NCI-H1105 (cell line): ENCODE results near the gene RETN.

Experiments used
- DNase-seq: peaks from one replicate; lab custom pipeline; 2025; lab: John Stamatoyannopoulos, UW

The RETN gene

DNA sequence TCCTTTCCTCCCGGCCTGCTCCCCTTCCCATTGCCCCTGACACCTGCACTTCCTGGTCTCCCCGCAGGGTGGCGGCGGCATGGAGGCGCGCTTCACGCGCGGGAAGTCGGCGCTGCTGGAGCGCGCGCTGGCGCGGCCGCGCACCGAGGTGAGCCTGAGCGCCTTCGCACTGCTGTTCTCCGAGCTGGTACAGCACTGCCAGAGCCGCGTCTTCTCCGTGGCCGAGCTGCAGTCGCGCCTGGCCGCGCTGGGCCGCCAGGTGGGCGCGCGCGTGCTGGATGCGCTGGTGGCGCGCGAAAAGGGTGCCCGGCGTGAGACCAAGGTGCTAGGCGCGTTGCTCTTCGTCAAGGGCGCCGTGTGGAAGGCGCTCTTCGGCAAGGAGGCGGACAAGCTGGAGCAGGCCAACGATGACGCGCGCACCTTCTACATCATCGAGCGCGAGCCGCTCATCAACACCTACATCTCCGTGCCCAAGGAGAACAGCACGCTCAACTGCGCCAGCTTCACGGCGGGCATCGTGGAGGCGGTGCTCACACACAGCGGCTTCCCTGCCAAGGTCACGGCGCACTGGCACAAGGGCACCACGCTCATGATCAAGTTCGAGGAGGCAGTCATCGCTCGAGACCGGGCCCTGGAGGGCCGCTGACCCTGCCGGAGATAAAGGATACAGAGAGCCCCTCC is 13.5 kb downstream of the RETN start:
- no peak for DNase-seq

DNA sequence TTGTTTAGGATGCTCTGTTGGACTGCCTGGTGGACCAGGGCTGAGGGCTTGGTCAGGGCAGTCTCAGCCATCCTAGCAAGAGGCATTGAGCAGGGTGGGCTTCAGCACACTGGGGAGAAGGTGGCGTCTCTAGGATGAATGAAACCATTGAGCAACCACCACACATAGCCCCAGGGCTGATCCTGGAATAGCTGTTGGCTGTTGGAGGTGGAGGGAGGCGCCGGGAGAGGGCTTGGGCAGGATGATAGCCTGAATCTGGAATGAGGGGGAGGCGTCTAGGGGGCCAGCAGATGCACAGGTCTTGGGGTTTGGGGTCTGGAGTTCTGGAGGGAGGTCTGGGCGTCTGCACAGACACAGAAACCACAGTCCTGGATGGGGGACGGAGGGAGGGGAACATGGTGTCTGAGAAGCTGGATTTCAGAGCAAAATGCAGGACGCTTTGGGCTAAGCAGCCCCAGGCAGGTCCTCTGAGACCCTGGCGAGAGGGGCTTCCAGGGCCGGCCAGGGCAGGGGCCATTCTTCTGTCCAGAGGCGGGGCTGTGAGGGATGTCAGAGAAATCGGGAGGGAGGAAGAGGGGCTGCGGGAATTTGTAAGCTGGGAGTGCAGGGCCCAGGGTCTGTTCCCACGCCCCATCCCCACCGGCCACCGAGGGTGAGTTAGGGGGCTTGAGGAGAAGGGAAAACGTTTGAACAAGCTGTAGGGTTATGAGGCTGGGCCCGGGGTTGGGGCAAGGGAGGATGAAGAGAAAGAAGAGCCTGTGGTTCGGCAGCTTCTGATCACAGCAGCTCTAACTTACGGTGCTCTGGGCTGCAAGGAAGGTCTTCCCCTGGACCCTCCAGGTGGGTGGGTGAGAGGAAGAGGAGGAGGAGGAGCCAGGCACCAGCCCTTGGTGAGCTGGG is 16.9 kb downstream of the RETN start:
- DNase-seq: no peak

DNA sequence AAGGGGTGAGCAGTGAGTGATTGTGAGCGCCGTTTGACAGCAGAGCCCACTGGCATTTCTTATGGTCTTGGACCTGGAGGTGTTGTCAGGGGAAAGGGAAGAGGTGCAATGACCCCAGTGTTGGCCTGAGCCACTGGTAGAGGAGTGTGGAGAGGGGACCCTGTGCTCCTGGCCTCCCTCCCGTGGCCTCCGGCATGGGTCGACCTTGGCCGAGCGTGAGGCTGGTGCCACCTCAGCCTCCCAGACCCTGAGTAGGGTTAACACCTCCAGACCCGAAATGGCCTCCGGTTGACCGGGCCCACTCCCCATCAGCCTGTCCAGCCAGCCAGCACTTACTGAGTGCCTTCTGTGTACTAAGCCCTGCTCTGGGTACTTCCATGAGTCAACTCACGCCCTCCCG is 18.3 kb downstream of the RETN start:
- DNase-seq: no peak

DNA sequence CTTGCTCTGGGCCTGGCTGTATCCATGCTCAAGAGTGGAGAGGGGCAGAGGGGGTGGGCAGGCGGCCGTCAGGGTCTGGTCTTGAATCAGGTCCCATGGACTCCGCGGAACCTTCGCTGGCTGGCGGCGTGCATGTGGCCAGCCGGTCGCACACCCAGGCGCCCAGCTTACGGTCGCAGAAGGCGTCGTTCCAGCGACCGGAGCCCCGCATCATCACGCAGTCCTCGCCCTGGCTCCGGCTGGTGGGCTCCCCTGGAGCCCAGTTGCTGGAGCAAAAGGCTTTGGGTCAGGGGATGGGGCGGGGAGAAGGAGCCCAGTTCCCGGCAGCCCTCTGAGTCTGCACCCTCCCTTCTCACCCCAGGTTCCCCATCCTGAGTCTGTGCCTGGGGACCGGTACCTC is 20.3 kb downstream of the RETN start:
- no peak for DNase-seq

DNA sequence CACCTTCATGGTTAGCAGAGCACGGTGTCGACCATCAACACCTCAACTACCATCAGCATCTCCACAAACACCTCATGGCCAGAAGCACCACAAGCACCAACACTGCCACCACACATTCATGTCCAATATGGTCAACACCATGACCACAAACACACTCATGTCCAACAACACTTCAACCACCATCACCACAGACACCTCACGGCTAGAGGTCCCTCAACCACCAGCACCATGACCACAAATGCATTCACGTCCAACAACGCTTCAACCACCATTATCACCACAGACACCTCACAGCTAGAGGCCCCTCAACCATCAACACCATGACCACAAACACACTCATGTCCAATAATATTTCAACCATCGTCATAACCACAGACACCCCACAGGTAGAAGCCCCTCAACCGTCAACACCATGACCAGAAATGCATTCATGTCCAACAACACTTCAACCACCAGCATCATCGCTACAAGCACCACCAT is 22.0 kb downstream of the RETN start:
- DNase-seq: no peak

DNA sequence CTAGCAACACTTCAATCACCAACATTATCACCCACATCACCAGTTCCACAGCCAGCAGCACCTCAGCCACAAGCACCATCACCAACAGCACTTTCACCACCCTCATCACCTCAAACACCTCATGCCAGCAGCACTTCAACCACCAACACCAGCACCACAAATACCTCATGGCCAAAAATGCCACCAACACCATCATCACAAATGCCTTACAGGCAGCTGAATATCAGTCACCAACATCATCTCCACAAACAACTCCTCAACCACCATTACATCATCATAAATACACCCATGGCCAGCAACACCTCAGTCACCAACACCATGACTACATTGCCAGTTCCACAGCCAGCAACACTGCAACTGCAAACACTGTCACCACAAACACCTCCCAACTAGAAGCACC is 22.6 kb downstream of the RETN start:
- DNase-seq: no peak

DNA sequence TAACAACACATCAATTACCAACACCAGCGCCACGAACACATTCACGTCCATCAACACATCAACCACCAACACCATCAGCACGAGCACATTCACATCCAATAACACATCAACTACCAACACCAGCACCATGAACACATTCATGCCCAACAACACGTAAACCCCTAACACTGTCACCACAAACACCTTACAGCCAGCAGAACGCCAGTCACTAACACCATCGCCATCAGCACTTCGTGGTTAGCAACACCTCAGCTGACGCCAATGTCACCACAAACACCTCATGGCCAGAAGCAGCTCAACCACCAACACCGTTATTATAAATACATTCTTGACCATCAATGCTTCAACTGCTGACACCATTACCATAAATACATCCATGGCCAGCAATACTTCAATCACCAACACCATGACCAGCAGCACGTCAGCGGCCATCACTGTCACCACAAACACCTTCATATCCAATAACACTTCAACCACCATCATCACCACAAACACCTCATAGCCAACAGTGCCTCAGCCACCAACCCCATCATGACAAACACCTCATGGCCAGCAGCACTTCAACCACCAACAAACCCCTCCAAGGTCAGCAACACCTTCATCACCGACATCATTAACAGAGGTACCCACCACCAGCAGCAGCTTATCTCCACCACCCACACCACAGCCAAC is 23.7 kb downstream of the RETN start:
- no peak for DNase-seq

DNA sequence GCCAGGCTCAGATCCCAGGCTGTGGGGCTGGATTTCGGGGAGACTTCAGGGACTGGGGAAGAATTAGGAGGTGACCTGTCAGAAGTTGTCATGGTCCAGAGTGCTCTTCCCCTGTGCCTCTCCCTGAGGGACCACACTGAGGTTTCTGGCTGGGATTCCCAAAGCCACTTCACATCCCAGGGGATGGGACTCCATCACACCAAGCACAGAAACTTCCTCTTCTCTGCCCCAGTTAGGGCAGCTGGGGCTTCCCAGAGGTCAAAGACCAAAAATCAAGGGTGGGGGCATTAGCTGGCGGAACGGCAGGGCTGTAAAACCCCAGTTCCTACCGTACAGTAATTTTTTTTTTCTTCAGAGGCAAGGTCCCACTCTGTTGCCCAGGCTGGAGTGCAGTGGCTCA is 25.6 kb downstream of the RETN start:
- DNase-seq: no peak

DNA sequence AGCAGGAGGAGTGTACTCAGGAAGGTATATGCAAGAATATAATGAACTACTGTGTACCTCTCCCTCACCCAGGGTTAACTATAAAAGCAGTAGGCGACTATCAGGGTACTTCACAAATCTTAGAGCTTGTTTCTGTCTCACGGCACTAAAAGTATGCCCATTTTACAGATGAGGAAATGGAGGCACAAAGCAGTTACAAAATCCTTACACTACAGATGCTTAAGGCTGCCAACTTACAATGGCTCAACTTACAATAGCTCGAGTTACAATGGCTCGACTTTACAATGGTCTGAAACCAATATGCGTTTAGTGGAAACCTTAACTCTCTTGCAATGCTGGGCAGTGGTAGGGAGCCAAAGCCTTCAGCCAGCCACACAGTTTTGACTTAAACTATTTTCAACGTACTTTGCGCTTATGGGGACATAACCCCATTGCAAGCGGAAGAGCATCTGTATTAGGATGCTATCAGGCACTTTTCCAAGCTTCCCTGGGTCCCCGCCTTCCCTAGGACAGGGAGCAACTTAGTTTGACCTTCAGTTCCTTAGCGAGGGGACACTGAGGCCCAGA is 29.0 kb downstream of the RETN start:
- no peak for DNase-seq

DNA sequence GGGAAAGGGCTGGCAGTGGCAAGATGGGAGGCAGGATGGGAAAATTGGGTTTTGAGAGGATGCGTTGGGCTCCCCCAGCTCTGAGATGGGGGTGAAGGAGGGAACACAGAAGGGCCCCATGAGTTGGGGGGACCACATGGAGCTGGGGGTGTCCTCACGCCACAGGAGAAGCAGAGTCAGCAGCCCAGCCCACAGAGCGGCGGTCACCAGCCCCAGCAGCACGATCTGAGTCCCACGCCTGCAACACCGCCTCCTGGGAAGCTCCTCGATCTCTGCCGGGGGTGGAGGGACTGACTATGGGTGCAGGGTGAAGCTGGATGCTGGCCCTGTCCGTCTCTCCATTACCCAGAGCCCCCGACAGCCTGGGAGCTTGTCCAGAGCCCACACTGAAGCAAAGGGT is 29.7 kb downstream of the RETN start:
- no peak for DNase-seq

DNA sequence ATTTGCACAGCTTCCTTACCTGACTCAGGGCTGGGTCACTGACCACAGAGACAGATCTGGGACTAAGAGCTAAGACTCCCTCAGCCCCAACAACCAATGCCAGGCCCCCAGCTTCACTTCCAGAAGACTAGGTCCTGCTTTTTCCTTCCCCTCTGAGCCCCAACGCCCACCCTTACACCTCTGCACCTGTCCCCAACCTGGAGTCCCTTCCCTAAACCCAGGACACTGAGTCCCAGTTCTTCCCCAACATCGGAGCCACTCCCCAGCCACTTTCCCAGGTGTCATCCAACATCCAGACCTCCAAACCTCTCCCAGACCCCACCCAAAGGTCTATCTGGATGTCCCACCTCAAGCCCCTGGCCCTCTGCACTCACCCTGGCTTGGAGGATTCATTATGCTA is 30.2 kb downstream of the RETN start:
- DNase-seq: no peak

DNA sequence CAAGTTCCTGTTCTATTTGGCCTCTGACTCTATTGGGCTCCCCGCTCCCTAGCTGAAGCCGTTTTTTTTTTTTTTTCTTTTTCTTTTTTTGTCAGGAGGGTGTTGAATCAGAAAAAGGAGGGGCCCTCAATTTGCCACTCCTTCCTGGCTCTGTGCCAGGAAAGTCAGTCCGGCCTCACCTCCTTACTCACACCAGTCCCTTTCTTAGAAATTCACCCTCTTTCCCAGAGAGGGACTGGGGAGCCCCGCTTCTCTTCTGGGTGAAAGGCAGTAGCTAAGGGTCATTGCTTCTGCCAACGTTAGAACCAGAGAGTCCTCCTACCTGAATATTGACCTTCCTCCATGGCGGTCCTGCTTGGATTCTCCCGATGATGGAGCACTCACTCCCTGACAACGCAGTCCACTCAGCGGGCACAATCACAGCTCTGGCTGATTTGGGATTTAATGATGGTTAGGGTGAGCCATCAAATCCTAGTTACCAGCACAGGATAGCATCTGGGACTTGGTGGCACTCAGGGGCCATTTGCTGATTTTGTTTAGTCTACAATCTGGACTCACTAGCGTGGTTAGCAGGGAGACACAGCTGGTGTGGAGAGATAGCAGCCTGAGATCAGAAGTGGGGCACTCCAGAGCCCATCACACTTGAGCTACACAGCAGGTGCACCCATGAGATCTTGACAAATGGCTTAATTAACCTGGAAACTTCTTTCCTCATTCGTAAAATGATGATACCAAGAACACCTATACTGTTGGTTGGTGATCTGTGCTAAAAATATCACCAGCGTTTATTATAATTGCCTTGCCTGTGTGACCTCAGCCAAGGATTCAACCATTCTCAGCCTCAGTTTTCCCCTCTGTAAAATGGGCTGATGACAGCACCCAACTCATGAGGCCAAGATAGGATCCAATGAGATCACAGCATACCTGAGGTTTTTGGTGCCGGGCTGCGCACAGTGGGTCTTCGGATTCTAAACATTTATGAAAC is 30.9 kb downstream of the RETN start:
- DNase-seq: no peak

DNA sequence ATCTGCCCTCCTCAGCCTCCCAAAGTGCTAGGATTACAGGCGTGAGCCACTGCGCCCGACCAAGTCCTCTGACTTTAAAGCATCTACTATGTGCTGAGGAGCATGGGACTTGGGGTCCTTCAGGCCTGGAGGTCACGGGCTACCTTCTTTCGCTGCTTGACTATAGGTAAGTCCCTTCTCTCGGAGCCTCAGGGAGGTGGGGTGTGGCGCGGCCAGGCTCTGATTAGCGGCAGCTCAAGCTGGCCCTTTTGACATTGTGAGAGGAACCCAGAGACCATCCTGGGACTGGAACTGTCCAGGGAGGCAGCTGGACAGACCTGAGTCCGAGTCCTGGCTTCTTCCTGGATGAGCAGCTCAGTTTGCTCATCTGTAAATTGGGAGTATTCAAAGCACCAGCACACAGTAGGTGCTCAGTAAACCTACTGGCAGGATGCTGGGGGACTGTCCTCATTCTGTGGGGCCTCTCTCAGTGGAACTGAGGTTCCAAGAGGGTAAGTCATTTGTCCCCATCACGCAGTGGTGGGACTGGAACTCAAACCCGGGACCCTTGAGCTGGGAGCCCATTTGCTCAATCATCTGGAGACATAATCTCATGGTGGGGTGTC is 32.3 kb downstream of the RETN start:
- DNase-seq: no peak

DNA sequence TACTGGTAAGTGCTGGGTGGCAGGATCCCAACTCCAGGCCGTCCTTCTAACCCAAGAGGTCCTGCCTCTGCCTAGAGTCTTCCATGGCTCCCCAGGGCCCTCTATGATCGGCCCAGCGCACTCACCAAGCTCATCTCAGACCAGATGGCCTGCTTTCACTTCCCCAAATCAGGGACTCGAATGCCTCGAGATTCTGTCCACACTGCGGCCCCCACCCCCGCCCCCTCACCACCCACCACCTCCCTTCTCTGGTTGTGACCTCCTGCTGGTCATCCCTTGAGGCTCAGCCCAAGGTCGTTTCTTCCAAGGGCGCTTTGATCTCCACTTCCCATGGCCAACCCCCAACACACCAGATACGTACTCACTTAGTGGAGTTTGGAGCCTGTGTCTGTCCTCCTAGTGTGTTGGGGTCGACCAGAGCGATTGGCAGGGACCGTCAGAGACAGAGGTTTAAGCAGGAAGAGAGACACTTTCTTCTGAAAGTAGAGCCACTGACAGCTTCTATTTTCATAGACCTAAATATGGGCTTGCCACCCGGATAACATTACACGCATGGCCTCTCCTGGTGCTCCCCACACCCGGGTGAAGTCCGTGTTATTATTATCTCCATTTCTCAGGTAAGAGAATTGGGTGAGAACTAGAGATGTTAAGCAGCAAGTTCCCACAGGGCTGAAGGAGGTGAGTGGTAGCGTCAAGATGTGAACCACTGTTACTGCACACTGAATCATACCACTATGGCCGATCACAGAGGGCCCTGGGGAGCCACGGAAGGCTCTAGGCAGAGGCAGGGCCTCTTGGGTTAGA is 33.0 kb downstream of the RETN start, which contains the start of gene FCER2:
TSS of gene FCER2 (minus strand) at position 478 of the 804 bp plus-strand sequence. CDS start 2,371 bp downstream, outside the sequence.
- DNase-seq: no peak

DNA sequence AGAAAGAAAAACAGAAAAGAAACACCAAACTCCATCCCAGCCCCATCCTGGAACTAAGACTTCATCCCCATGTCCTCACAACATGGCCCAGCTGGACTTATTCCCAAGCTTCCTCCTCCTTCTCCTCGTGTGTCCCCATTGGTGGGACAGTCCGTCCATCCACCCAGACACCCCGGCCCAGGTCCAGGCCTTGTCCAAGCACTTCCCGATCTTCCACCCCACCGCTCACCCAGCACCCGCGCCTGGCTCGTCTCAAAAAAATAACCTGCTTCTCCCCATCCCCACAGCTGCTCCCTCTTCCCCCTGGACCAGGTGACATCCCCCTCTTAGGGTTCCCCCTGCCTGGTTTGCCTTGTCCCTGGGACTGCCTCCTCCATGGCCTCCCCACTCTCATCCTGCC is 34.5 kb downstream of the RETN start:
- no peak for DNase-seq

DNA sequence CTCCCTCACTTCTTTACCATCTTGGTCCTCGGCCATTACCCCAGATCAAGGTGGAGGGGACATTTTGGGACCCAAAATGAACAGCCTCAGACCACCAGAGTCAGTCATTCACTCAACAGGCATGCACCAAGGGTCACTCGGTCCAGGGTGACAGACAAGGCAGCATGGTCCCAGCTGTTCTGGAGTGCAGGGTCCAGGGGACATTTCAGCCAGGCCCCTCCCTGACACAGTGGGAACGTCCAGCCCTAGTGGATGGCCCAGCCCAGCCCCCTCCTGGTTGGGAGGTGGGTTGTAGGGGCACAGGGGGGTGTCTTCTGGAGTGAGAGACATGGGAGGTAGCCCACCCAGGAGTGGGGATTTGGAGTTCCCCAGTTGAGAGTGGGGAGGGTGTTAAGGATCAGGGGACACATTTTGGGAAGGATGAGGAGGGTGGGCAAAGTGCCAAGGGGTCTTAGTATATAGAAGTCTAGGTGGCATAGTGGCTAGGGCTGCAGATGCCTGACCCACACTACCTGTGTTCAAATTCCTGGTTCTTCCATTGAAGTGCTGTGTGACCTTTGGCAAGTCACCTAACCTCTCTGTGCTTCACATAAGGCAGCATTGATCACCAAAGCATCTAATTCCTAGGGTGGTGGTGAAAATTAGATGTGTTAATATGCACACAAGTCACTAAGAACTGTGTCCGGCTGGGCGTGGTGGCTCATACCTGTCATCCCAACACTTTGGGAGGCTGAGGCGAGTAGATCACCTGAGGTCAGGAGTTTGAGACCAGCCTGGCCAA is 35.6 kb downstream of the RETN start:
- no peak for DNase-seq

DNA sequence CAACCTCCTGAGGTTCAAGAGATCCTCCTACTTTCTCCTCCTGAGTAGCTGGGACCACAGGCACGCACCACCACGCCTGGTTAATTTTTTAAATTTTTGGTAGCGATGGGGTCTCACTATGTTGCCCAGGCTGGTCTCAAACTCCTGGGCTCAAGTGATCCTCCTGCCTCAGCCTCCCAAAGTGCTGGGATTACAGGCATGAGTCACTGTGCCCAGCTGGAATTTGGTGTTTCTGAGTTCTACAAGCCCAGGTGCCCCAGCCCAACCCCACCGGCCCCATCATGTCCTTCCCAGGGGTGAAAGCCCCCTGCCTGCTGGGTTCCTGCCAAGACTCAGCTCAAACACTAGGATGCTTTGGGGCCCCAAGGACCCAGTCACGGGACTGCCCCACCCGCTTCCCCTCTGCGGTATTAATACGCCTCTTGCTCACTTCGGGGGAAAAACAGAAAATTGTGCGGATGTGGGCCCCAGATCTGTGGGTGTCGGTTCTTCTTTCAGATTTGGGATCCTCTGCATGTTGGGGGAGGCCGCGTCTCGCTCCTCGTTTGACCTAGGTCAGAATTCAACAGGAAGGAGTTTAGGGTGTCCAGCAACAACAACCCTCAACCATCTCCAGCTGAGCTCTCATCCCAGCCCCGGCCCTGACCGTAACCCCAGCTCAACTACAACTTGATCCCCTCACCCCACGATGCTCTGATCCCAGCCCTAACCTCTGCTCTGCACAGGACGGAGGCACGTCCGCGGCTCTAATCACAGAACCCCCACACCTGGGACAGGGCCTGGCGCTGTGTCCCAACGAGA is 36.7 kb downstream of the RETN start:
- DNase-seq: no peak
